HG02798 (cell line): Measurements from ENCODE around the gene PTOV1.

Source experiments
- ATAC-seq: cut with Tn5 transposase; IDR thresholded peaks from one replicate; pipeline ENCODE4 v1.9.1; 2021; ENCODE audit warnings: mild to moderate bottlenecking; ENCODE audit not compliant: unreplicated experiment, poor library complexity

The PTOV1 gene

DNA sequence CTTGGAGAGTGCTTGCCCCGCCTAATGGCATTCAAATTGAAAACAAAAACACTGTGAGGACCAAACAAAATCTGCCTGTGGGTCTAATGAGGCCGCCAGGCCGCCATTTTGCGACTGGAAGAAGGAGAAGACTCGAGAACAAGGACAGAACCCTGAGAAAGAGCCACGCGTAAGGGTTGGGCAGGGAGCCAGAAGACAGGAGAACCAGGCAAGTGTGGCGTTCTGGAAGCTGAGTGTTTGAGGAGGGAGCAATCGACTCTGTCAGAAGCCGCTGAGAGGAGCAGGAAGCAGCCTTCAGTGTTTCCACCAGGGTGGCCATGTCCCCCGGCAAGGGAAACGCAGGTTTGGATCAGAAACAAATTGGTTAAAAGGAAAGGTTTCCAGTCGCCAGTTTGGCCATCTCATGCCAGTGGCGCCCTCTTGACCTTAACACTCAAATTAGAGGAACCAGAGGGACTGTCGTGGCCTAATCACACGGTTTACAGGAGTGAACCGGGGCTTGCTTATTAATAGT is 10.2 kb upstream of the PTOV1 start:
- ATAC-seq, result no peak

DNA sequence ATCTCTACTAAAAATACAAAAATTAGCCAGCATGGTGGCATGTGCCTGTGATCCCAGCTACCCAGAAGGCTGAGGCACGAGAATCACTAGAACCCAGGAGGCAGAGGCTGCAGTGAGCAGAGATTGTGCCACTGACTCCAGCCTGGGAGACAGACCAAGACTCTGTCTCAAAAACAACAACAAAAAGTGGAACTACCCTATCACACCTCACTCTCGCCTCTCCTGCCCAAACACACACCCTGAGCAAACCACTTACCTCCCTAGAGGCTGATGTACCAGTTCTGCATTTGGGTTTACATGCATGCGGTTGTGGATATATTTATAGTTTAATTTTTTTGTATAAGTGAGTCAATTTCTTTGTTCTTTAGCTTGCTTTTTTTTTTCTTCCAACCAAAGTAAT is 7.7 kb upstream of the PTOV1 start:
- ATAC-seq, result no peak

DNA sequence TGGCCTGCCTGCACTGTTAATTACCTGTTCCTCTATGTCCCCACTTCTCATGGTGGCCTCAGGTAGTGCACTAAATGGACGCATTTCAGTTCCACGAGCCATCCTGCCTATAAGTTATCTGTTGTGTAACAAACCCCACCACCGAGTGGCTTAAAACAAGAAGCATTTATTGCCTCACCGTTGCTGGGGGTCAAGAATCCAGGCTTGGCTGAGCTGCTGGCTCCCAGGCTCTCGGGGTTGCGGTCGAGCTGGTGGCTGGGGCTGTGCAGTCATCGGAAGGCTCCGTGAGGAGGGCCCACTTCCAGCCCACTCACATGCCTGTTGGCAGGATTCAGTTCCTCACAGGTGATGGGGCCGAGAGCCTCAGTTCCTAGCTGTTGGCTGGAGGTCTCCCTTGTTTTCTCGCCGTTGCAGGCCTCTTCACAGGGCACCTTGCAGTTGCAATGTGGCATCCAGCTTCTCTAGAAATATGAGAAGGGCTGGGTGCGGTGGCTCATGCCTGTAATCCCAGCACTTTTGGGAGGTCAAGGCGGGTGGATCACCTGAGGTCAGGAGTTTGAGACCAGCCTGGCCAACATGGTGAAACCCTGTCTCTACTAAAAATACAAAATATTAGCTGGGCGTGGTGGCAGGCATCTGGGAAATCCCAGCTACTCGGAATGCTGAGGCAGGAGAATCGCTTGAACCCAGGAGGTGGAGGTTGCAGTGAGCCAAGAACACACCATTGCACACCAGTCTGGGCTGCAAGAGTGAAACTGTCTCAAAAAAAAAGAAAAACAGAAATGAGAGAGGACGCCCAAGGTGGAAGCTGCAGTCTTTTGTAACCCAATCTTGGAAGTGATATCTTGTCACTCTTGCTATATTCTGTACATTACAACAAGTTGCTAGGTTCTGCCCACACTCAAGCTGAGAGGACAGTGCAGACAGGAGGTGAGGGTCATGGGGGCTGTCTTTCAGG is 6.5 kb upstream of the PTOV1 start:
- no peak for ATAC-seq

DNA sequence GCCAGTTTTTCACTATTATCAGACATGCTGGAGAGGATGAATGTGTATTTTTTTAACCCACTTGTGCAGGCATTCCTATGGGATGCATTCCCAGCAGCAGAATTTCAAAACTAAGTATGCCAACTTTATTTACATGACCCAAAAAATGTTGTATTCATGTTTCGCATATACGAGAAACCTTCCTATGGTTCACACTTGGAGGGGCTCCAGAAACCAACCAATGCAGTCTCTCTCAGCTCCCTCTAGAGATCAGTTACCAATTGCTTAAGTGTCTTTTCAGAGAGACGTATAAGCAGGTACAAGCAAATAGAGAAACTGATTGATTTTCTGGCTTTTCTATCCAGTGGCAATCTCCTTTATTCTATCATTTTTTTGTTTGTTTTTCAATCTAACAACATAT is 5.5 kb upstream of the PTOV1 start:
- ATAC-seq, result no peak

DNA sequence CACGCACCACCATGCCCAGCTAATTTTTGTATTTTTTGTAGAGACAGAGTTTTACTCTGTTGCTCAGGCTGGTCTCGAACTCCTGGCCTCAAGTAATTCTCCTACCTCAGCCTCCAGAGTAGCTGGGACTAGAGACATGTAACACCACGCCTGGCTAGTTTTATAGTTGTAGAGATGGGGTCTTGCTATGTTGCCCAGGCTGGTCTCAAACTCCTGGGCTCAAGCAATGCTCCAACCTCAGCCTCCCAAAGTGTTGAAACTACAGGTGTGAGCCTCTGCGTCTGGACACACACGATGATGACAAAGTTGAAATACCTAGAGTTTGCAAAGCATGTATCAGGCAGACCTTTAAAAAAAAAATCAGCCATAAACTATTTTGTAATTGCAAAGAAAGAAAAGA is 4.6 kb upstream of the PTOV1 start:
- ATAC-seq, result no peak

DNA sequence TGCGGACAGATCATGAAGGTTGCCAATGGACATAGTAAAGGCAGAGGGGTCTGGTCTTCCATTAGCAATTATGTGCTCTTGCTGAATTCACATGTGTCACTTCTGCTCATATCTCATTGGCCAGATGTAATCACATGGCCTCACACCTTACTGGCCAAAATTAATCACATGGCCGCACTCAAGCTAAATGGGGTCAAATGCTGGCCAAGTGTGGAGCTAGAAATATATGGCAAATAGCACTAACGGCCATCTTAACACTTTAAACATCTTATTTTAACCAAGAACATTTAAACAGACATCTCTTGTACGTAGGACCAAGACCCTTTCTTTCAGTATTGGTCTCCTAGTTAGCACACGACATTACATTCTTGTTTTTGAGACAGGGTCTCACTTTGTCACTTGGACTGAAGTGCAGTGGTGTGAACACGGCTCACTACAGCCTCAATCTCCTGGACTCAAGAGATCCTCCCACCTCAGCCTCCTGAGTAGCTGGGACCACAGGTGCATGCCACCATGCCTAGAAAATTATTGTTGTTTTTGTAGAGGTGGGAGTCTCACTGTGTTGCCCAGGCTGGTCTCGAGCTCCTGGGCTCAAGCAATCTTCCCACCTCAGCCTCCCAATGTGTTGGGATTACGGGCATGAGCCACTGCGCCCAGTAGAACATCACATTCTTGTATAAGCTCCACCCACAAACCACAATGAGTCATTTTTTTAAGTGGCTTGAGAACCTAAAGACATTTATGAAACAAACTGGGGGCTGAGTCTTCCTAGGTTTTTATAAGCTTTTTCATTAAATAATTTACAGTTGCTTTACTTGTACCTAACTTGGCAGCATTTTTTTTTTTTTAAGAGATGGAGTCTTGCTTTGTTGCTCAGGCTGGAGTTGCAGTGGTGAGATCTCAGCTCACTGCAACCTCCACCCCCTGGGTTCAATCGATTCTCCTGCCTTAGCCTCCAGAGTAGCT is 2.9 kb upstream of the PTOV1 start:
- ATAC-seq, result no peak

DNA sequence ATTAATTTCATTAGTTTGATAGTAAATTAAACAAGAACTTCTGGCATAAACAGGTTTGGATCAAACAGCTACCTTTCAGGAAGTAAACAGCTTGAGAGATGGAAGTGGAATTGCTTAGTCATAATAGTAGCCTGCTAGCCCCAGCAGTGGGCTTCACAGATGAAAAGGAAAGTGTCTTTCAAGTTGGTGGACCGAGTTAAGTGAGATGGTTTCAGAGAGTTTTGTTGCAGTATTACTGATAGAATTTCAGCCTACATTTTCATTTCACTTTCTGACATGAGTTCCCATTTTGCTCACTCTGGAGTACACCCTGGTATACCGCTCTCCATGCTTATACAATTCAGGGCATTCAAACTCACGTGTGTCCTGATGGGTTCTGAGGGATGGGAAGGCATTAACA is 2.0 kb upstream of the PTOV1 start:
- ATAC-seq, result no peak

DNA sequence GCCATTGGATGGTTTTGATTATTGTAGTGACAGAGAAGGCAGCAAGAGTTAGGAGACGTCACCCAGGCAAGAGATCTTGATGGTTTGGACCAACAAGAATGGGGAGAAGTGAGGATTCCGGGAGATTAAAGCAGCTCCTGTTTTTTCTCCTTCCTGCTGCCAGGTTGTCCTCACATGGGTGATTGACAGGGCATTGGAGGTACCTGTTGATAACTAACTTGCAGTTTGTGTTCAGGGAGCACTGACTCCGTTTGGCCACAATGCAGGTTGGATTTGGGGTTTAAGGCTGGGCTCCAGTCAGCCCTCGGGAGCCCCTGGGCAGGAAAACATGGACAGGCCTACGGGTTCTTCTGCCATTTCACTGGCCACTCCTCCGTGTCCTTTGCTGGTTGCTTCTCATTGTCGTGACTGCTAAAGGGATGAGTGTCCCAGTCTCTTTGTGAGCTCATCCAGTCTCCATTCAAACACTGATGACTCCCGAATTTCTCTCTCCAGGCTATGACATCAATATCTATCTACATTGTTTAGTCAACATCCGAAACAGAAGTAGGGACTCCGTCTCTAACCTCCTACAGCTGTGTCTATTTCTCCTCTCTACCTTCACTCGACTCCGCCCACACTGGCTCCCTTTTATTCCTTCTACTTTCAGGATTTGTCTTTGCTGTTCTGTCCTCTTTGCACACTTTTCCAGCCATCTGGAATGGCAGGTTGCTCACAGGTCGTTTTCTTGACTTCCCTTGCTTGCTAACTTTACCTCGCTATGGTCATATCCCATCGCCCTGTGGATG is 1.3 kb upstream of the PTOV1 start:
- ATAC-seq, result no peak

DNA sequence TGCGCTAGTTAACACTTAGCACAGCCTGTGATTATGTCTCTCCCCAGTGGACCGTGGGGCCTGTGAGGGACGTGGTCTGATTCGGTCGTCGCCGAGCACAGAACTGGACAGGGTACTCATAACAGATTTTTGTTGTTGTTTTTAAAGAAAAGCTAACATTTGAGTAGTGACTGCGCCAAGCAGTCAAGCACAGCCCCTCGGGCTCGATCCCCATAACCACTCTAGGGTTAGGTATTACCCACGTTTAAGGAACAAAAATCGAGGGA is 805 bp upstream of the PTOV1 start:
- no peak for ATAC-seq

DNA sequence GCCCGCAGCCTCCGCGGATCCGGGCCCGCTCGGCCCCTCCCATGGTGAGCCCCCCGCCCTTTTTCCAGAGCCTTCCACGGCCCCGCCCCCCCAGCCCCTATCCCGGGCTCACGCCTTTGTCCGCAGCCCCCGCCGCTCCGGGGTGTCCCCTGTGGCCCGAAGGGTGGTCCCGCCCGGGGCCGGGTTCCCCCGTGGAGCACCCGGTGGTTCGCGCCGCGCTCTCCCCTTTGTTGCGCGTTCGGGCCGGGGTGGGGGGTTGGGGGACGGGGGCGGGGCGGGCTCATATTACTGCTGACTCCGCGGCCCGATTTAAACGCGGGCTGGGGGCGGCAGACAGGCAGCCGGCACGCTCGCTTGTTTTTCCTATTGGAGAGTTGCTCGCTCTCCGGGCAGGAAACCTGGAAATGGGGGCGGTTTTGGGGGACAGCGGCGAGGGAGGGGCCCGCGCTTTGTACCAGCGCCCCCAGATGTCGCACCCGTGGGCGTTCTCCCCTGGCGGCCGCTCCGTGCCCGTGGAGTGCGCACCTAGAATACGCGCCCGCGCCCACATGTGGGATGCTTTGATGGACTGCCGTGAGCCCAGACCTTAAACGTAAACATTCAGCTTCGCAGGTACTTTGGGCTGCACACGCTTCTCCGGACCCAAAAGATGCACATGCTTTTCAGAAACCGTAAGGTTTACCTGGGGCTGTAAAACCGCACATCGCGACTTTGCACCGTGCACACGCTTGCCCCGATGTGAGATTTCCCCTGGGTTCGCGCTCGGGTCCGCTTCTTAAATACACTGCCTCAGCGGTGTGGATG is 699 bp downstream of the PTOV1 start:
- ATAC-seq, result no peak

DNA sequence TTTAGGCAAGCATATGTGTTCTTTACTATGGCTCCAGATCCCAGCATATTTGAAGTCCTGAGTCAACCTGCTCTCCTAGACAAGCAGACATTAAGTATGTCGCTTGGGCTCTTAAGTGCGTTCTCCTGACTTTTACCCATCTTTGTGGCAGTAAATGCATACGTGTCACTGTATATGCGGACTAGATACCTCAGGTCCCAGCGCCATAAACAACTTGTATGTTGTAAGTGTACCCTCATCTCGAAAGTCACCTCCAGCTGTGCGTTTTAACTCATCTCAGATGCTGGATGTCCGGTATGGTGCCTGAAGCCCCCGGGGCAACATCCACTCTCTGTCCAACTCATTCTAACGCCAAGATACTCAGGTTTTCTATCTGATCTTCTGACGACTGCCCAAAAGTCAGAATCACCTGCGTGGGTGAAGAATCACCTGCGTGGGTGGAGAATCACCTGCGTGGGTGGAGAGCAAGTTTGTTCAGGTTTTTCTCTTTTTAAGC is 1.7 kb downstream of the PTOV1 start:
- no peak for ATAC-seq

DNA sequence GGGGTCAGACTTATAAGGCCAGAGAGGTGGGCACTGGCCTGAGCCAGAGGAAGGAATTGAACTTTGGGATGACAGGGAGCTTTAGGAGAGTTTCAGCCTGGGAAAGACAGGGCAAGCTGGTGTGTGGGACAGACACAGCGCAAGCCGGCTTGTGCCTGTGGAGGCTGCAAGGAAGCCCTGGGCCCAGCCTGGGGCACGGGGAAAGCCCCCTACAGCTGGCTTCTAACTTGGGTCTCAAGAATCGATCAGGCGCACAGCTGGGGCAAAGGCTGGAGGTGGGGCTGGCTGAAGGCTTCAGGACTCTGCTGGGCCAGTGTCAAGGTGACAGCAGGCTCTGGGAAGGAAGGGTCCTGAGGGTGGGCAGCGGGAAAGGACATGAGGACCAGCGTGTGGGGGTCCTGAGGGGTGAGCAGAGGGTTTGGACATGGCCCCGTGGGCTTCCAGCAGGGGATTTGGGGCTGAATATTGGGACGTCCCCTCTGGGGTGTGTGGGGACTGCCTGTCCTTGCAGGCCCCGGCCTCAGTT is 3.0 kb downstream of the PTOV1 start:
- ATAC-seq, result no peak

DNA sequence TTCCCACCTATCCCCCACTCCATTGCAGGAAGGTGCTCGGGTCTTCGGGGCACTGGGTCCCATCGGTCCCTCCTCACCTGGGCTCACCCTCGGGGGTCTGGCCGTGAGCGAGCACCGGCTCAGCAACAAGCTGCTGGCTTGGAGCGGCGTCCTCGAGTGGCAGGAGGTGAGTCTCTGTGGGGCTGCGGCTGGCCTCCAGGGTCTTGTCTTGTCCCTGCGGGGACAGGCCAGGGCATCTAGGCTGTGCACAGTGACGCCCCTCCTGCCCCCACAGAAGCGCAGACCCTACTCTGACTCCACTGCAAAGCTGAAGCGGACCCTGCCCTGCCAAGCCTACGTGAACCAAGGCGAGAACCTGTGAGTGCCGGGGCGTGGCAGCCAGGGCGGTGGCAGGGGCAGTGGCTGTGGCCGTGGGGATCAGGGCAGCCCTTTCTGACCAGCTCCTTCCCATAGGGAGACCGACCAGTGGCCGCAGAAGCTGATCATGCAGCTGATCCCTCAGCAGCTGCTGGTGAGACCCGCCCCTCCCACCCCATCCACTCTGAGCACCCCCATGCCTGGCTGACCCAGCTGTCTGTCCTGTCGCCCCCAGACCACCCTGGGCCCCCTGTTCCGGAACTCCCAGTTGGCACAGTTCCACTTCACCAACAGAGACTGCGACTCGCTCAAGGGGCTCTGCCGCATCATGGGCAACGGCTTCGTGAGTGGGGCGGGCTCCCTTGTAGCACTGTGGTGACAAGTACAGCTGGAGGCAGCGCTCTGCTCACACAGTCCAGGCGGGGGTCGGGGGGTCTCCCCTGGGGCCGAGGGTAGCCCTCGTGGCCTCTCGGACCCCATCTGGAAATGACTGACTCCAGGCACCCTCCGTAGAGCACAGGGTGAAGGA is 3.7 kb downstream of the PTOV1 start:
- no peak for ATAC-seq

DNA sequence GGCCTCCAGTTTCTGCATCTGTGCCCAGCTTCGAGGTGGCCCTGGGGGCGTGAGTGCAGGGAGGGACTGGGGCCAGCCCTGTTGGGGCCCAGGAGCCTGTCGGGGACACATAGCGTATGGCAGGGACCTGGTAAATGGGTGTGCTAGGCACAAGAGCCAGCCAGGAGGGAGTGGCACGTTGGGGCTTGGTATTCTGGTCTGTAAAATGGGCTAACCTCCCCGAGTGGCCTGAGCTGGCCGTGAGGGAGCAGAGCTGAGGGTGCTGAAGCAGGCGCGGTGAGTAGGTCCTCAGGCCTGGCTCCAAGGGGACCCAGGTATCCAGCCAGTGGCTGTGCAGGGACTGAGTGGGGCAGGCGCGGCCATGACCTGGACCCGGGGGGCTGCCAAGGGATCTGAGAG is 4.3 kb downstream of the PTOV1 start:
- no peak for ATAC-seq

DNA sequence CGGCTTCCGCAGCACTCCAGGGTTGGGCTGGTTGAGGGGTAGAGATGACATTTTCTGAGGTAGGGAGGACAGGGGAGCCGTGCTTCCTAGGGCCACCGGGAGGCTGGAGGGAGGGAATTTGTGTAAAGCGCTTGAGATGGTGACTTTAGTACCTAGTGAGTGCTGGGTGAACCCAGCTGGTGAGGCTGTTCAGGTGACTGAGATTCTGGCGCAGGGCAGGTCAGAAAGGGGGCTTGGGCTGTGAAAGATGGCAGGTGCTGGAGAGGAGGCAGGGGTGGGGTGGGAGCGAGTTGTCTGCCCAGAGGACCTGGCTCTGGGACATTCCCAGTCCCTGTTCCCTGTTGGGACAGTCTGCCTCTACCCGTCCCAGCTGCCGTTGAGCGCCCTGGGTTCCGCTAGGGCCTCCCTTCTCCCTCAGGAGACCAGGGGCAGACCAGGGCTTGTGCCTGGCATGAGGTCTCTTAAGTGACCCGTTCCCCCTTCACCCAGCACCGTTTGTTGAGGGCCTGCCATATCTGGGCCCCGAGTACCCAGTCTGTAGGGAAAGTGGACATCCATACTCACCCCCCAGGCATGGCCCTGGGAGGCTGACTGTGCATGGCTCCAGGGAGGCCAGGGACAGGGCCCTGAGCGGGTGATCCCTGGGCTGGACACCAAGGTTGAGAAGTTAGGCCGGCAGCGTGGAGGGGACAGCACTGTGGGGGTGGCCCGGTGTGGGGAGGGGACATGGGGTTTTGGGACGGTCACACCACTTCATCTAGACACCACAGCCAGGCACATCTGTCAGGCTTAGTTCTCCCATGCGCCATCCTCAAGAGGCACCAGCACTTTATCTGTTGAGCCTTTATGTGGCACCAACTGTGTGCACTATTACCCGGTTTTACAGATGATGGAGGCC is 5.0 kb downstream of the PTOV1 start:
- no peak for ATAC-seq

DNA sequence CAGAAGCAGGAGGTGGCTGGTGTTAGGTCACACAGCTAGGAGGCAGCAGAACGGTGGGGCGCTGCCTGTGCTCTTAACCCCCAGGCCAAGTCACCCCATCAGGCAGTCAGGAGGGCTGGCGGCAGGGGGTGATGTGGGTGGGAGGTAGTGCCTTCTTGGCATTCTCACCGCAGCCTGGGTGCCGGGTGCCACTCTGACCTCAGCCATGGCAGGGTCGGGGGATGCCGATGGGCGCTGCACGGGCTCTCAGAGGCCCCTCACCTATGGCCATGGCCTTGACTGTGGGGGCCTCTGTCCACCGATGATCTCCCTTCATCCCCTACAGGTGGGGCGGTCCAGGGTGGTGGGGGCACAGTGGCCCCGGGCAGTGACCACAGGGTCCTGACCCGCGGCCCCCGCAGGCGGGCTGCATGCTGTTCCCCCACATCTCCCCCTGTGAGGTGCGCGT is 5.6 kb downstream of the PTOV1 start:
- ATAC-seq, result no peak
